ENCODE data around the gene MNT. TPM values are rescaled to one million over a fixed set of nuclear protein-coding genes. Genes with fewer than 3 reads are reported as not detected.
A peak's percentile ranks its signal among the peaks of the same experiment; 100 is the strongest.

The MNT gene
- total RNA-seq, 1 donor from 2014 or later: 29.4 TPM

DNA sequence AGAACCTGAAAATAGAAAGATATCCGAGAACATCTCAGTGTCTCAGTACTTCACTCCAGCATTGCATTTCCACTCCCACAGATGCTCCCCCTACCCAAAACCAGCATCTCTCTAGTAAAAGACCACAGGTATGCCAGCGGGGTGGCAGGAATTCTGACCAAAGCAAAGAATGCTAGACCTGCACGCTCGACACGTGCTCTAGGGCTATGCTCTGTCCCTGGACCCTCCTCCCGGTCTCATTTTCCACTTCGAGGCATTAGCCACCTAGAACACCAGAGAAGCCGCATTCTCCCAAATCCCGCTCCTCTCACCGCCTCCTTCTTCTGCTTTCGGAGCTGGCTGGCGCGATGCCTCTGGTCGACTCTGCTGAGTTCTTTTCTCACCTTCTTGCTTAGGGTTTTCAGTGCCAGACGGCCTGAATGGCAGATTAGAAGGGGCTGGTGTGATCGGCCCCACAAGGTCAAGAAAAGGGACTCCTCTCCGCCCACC, 65.1 kb downstream of the MNT start:
- DNase-seq (ENCODE audit: low spot score): no peak
- peak overlapping the region; percentile 91 for H3K4me3 Mint-ChIP-seq (ENCODE audit: unreplicated experiment)
- TF ChIP-seq, protein P1, sequence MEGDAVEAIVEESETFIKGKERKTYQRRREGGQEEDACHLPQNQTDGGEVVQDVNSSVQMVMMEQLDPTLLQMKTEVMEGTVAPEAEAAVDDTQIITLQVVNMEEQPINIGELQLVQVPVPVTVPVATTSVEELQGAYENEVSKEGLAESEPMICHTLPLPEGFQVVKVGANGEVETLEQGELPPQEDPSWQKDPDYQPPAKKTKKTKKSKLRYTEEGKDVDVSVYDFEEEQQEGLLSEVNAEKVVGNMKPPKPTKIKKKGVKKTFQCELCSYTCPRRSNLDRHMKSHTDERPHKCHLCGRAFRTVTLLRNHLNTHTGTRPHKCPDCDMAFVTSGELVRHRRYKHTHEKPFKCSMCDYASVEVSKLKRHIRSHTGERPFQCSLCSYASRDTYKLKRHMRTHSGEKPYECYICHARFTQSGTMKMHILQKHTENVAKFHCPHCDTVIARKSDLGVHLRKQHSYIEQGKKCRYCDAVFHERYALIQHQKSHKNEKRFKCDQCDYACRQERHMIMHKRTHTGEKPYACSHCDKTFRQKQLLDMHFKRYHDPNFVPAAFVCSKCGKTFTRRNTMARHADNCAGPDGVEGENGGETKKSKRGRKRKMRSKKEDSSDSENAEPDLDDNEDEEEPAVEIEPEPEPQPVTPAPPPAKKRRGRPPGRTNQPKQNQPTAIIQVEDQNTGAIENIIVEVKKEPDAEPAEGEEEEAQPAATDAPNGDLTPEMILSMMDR (IDR thresholded peaks at IDR 0.05): no peak
- peaks cover 7% of the 10 kb centered on the region for H3K36me3 Mint-ChIP-seq (ENCODE audit: low read depth)
- H3K4me1 Mint-ChIP-seq (ENCODE audit: low read depth): peaks cover 27% of the 10 kb centered on the region
- no peaks in the 10 kb centered on the region for H3K27me3 Mint-ChIP-seq (ENCODE audit: low read depth)
- peak overlapping the region; percentile 96 for H3K27ac Mint-ChIP-seq (ENCODE audit: unreplicated experiment)
- H3K9me3 Mint-ChIP-seq (ENCODE audit: low read depth): no peaks in the 10 kb centered on the region

Other genes with a start within 250 kb of the MNT start
- 28.7 to 33.6 TPM (median 30.1 TPM) in 3 replicates for gene SMG6, start 97.3 kb downstream of the MNT start, total RNA-seq
- gene SRR, start 97.1 kb downstream of the MNT start, total RNA-seq: 14.7 to 16.5 TPM (median 14.7 TPM) in 3 replicates
- 21.1 to 24.5 TPM (median 21.6 TPM) in 3 replicates for gene TSR1, start 64.6 kb downstream of the MNT start, total RNA-seq
- gene SGSM2, start 63.6 kb downstream of the MNT start, total RNA-seq: 43.2 to 52.6 TPM (median 43.2 TPM) in 3 replicates
- gene METTL16, start 110.8 kb upstream of the MNT start, total RNA-seq: 18.0 to 23.2 TPM (median 21.2 TPM) in 3 replicates
- 150 to 151 TPM (median 151 TPM) in 3 replicates for gene PAFAH1B1, start 192.6 kb upstream of the MNT start, total RNA-seq

Measured in chondrocyte (in vitro differentiated cells).